Erythroblast (primary cell): ENCODE data around the gene ABCC4.

Experiments used
- GATA1 ChIP-seq: IDR thresholded peaks from 2 replicates; pipeline ENCODE4 v1.6.1; 2011; ENCODE audit warnings: low read depth, mild to moderate bottlenecking, control low read depth, low read length, moderate library complexity
- POLR2A ChIP-seq: IDR thresholded peaks from 2 replicates; pipeline ENCODE4 v1.6.1; 2011; ENCODE audit warnings: mild to moderate bottlenecking, low read length

GRCh38 chr13:95228130-95228529 lies 73.1 kb downstream of the ABCC4 start:
- no peak for TF ChIP-seq POLR2A
- no peak for TF ChIP-seq GATA1
